Neural cell (in vitro differentiated cells): Measurements from ENCODE around the gene SULT1C2. TPM values are rescaled to one million over a fixed set of nuclear protein-coding genes. Genes with fewer than 3 reads are reported as not detected.

Experiments
- H2AFZ ChIP-seq: fragments of 200-600, 300-800 bp; sonication (generic), shearing (Covaris generic); 2 replicates; pipeline ENCODE4 v1.6.0; 2014; ENCODE audit warnings: low read depth, mild to moderate bottlenecking, antibody characterized with exemption, low read length, moderate library complexity
- H3F3A ChIP-seq: fragments of 200-600 bp; shearing (Covaris generic); 2 replicates; pipeline ENCODE4 v1.6.1; 2016; ENCODE audit warnings: mild to moderate bottlenecking, moderate library complexity, mixed read lengths, antibody characterized with exemption, low read length; ENCODE audit not compliant: insufficient read depth, poor library complexity, severe bottlenecking
- H3K27ac ChIP-seq: fragments of 200-600, 300-800 bp; sonication (generic), shearing (Covaris generic); 2 replicates; pipeline ENCODE4 v1.5.1; 2014; ENCODE audit warnings: mild to moderate bottlenecking, low read length, moderate library complexity
- H3K27me3 ChIP-seq: fragments of 300-800, 200-600 bp; sonication (generic), shearing (Covaris generic); 2 replicates; pipeline ENCODE4 v1.6.0; 2014; ENCODE audit warnings: mild to moderate bottlenecking, low read depth, low read length, moderate library complexity; ENCODE audit not compliant: insufficient read depth
- H3K36me3 ChIP-seq: fragments of 300-800, 200-600 bp; sonication (generic), shearing (Covaris generic); 2 replicates; pipeline ENCODE4 v1.5.1; 2014; ENCODE audit warnings: mild to moderate bottlenecking, antibody characterized with exemption, low read length, moderate library complexity; ENCODE audit not compliant: insufficient read depth
- H3K4me2 ChIP-seq: fragments of 300-800, 200-600 bp; sonication (generic), shearing (Covaris generic); 2 replicates; pipeline ENCODE4 v1.6.0; 2014; ENCODE audit warnings: mild to moderate bottlenecking, low read length
- H3K4me3 ChIP-seq: fragments of 300-800, 200-600 bp; sonication (generic), shearing (Covaris generic); 2 replicates; pipeline ENCODE4 v1.5.1; 2014; ENCODE audit warnings: mild to moderate bottlenecking, low read length, moderate library complexity
- H3K79me2 ChIP-seq: fragments of 200-600 bp; shearing (Covaris generic); replicated peaks from 2 replicates; pipeline ENCODE4 v1.6.0; 2014; ENCODE audit warnings: mild to moderate bottlenecking, low read length, moderate library complexity; ENCODE audit not compliant: insufficient read depth
- H3K9ac ChIP-seq: fragments of 300-800, 200-600 bp; sonication (generic), shearing (Covaris generic); 2 replicates; pipeline ENCODE4 v1.6.1; 2016; ENCODE audit warnings: mild to moderate bottlenecking, low read length, mixed read lengths
- H3K9me2 ChIP-seq: fragments of 200-600 bp; shearing (Covaris generic); 2 replicates; pipeline ENCODE4 v1.6.1; 2016; ENCODE audit warnings: mild to moderate bottlenecking, low read length, mixed read lengths; ENCODE audit not compliant: insufficient read depth
- H3K9me3 ChIP-seq: fragments of 200-600, 300-800 bp; sonication (generic), shearing (Covaris generic); 2 replicates; pipeline ENCODE4 v1.6.1; 2016; ENCODE audit warnings: mild to moderate bottlenecking, mixed run types, low read length, moderate library complexity, mixed read lengths
- H4K20me1 ChIP-seq: fragments of 200-600 bp; shearing (Covaris generic); 2 replicates; pipeline ENCODE4 v1.6.1; 2016; ENCODE audit warnings: mild to moderate bottlenecking, mixed run types; ENCODE audit not compliant: insufficient read depth
- CTCF ChIP-seq: fragments of 450-650 bp; IDR thresholded peaks from 2 replicates; pipeline ENCODE4 v1.5.1; 2014; ENCODE audit warnings: antibody characterized with exemption, mild to moderate bottlenecking, moderate library complexity; ENCODE audit not compliant: poor library complexity, severe bottlenecking
- EP300 ChIP-seq: fragments of 450-650 bp; conservative IDR thresholded peaks from 2 replicates; pipeline ENCODE4 v1.6.1; 2014; ENCODE audit warnings: antibody characterized with exemption, mild to moderate bottlenecking, moderate library complexity; ENCODE audit not compliant: poor library complexity, severe bottlenecking
- EZH2 ChIP-seq: fragments of 200-600, 300-800 bp; shearing (Covaris generic), sonication (generic); IDR thresholded peaks from 2 replicates; pipeline ENCODE4 v1.6.1; 2014; ENCODE audit warnings: antibody characterized with exemption, low read length, borderline replicate concordance, mild to moderate bottlenecking; ENCODE audit not compliant: insufficient read depth, poor library complexity, severe bottlenecking
- MXI1 ChIP-seq: fragments of 450-650 bp; conservative IDR thresholded peaks from 2 replicates; pipeline ENCODE4 v1.6.1; 2014; ENCODE audit warnings: antibody characterized with exemption, mild to moderate bottlenecking; ENCODE audit not compliant: poor library complexity, severe bottlenecking
- POLR2AphosphoS5 ChIP-seq: IDR thresholded peaks from 2 replicates; pipeline ENCODE4 v1.6.1; 2012
- RAD21 ChIP-seq: fragments of 450-650 bp; conservative IDR thresholded peaks from 2 replicates; pipeline ENCODE4 v1.6.1; 2014; ENCODE audit warnings: antibody characterized with exemption, mild to moderate bottlenecking, moderate library complexity
- REST ChIP-seq: IDR thresholded peaks from 2 replicates; pipeline ENCODE4 v1.6.1; 2012; ENCODE audit warnings: borderline replicate concordance
- SMC3 ChIP-seq: fragments of 450-650 bp; conservative IDR thresholded peaks from 2 replicates; pipeline ENCODE4 v1.6.1; 2014; ENCODE audit warnings: antibody characterized with exemption, mild to moderate bottlenecking, moderate library complexity; ENCODE audit not compliant: poor library complexity
- TAF1 ChIP-seq: IDR thresholded peaks from 2 replicates; pipeline ENCODE4 v1.6.1; 2012; ENCODE audit warnings: low read depth
- polyA plus RNA-seq: library from polyadenylated mRNA; depleted of rRNA; stranded (reverse); fragments of >200 nt; gene quantifications from 2 replicates; pipeline ENCODE4 v1.2.3, GENCODE V29; 2014

SULT1C2 gene
- polyA plus RNA-seq, 1 donor from 2014 or later: not detected

- Histone ChIP-seq H3K9me2 (no peaks in the 10 kb centered on the region), H3K9ac (no peak overlapping the region), H3K36me3 (no peaks in the 10 kb centered on the region), H2AFZ (no peak overlapping the region), H3K4me2 (no peak overlapping the region), H3K4me3 (no peak overlapping the region), H3K79me2 (no peaks in the 10 kb centered on the region), H3F3A (no peaks in the 10 kb centered on the region), H3K9me3 (no peaks in the 10 kb centered on the region), H3K27me3 (no peaks in the 10 kb centered on the region), H4K20me1 (no peaks in the 10 kb centered on the region), H3K27ac (no peak overlapping the region)
- TF ChIP-seq REST (no peak), MXI1 (no peak), EP300 (no peak), POLR2AphosphoS5 (no peak), CTCF (no peak), RAD21 (no peak), SMC3 (no peak), EZH2 (no peak), TAF1 (no peak)
Measured at GRCh38 chr2:108314586-108315296, 26.0 kb downstream of the SULT1C2 start.

GRCh38 chr2:108315444-108315934, 26.8 kb downstream of the SULT1C2 start:
- TF ChIP-seq REST (no peak), POLR2AphosphoS5 (no peak), SMC3 (no peak), EP300 (no peak), MXI1 (no peak), CTCF (no peak), TAF1 (no peak), EZH2 (no peak), RAD21 (no peak)
- no peak overlapping the region for H2AFZ ChIP-seq
- no peak overlapping the region for H3K9ac ChIP-seq
- H3K27me3 ChIP-seq: no peaks in the 10 kb centered on the region
- no peaks in the 10 kb centered on the region for H3K9me3 ChIP-seq
- H4K20me1 ChIP-seq: no peaks in the 10 kb centered on the region
- H3K4me2 ChIP-seq: no peak overlapping the region
- no peaks in the 10 kb centered on the region for H3F3A ChIP-seq
- H3K36me3 ChIP-seq: no peaks in the 10 kb centered on the region
- H3K9me2 ChIP-seq: no peaks in the 10 kb centered on the region
- no peaks in the 10 kb centered on the region for H3K79me2 ChIP-seq
- H3K27ac ChIP-seq: no peak overlapping the region
- no peak overlapping the region for H3K4me3 ChIP-seq
